Activated T-cell treated with anti-CD3 and anti-CD28 coated beads, Interleukin-2, amount 50 U/mL, for 72 hours (primary cell): ENCODE measurements around the gene ZCCHC8. TPM values are rescaled to one million over a fixed set of nuclear protein-coding genes. Genes with fewer than 3 reads are reported as not detected.
"Not testable (repeated sequence)": the region's sequence is repeated elsewhere in the genome, so short reads cannot be mapped to it uniquely, and the experiment has no call there.

ENCODE experiments used
- ATAC-seq, 2 donors: fragments of 150-1000 bp; cut with Tn5 transposase; replicated peaks in 1 of 2; 2 replicates each; pipeline ENCODE4 v1.10.0; 2021; ENCODE audit warnings: moderate library complexity in 2 of 2, mild to moderate bottlenecking in 1 of 2
- DNase-seq, 2 donors: peaks; one replicate each; pipeline ENCODE4 v3.0.0; 2021 to 2022; ENCODE audit warnings: mixed read lengths in 1 of 2
- H3K27ac Mint-ChIP-seq: one replicate; pipeline ENCODE4 v1.8.0; 2022; ENCODE audit warnings: mild to moderate bottlenecking, moderate library complexity, mixed read lengths
- H3K27me3 Mint-ChIP-seq: one replicate; pipeline ENCODE4 v1.8.0; 2022; ENCODE audit warnings: low read depth, mixed read lengths
- H3K36me3 Mint-ChIP-seq, 2 donors: one replicate each; pipeline ENCODE4 v1.8.0; 2022; ENCODE audit warnings: mixed read lengths in 2 of 2, mild to moderate bottlenecking in 1 of 2; ENCODE audit not compliant: insufficient read depth in 2 of 2
- H3K4me1 Mint-ChIP-seq: one replicate; pipeline ENCODE4 v1.8.0; 2022; ENCODE audit warnings: low read depth, mixed read lengths
- H3K4me3 Mint-ChIP-seq, 2 donors: one replicate each; pipeline ENCODE4 v1.8.0; 2022; ENCODE audit warnings: mild to moderate bottlenecking in 2 of 2, mixed read lengths in 2 of 2, moderate library complexity in 2 of 2
- H3K9me3 Mint-ChIP-seq, 2 donors: one replicate each; pipeline ENCODE4 v1.8.0; 2022; ENCODE audit warnings: mixed read lengths in 2 of 2
- total RNA-seq, 2 donors: library from RNA; stranded (reverse); gene quantifications; one replicate each; pipeline ENCODE4 v1.2.3, GENCODE V29; 2022

ZCCHC8 gene
- total RNA-seq, 2 donors from 2014 or later = 50.7 to 53.9 TPM

GRCh38 chr12:122523280-122523679 lies 22.5 kb upstream of the ZCCHC8 start:
- no peak for ATAC-seq
- Mint-ChIP-seq H3K27me3 (no peaks in the 10 kb centered on the region), H3K4me1 (peaks cover 53% of the 10 kb centered on the region), H3K4me3 (peak overlapping the region in 1 of 2 donors; percentile 99), H3K27ac (peak overlapping the region; percentile 99), H3K36me3 (peaks cover 21 to 45% of the 10 kb centered on the region in 2 donors), H3K9me3 (no peaks in the 10 kb centered on the region)
- DNase-seq = no peak

GRCh38 chr12:122520676-122521075 lies 19.9 kb upstream of the ZCCHC8 start:
- H3K4me1 Mint-ChIP-seq = peaks cover 69% of the 10 kb centered on the region
- DNase-seq = no peak
- H3K9me3 Mint-ChIP-seq = no peaks in the 10 kb centered on the region
- no peak for ATAC-seq
- H3K27me3 Mint-ChIP-seq = no peaks in the 10 kb centered on the region
- peak overlapping the region in 1 of 2 donors; percentile 48 for H3K4me3 Mint-ChIP-seq
- H3K36me3 Mint-ChIP-seq = peaks cover 24 to 63% of the 10 kb centered on the region in 2 donors
- H3K27ac Mint-ChIP-seq = peak overlapping the region; percentile 71

GRCh38 chr12:122519418-122519817 lies 18.7 kb upstream of the ZCCHC8 start:
- Mint-ChIP-seq H3K9me3 (no peaks in the 10 kb centered on the region), H3K27ac (peak overlapping the region; percentile 62), H3K27me3 (no peaks in the 10 kb centered on the region), H3K4me3 (peak overlapping the region in 1 of 2 donors; percentile 6), H3K4me1 (peaks cover 67% of the 10 kb centered on the region), H3K36me3 (peaks cover 22 to 66% of the 10 kb centered on the region in 2 donors)
- no peak for DNase-seq
- no peak for ATAC-seq

- Mint-ChIP-seq H3K27me3 (no peaks in the 10 kb centered on the region), H3K27ac (peak overlapping the region; percentile 92), H3K36me3 (peaks cover 19 to 67% of the 10 kb centered on the region in 2 donors), H3K9me3 (no peaks in the 10 kb centered on the region), H3K4me3 (peak overlapping the region in 1 of 2 donors; percentile 14), H3K4me1 (peaks cover 62% of the 10 kb centered on the region)
- ATAC-seq (no peak), DNase-seq (no peak)
These were observed 18.2 kb upstream of the ZCCHC8 start for GRCh38 chr12:122518908-122519307.

- peak overlapping the region; percentile 68 for H3K27ac Mint-ChIP-seq
- ATAC-seq (peak; percentile 34 to 50), DNase-seq (no peak)
- peak overlapping the region in 1 of 2 donors; percentile 6 for H3K4me3 Mint-ChIP-seq
- peaks cover 19 to 69% of the 10 kb centered on the region in 2 donors for H3K36me3 Mint-ChIP-seq
- no peaks in the 10 kb centered on the region for H3K9me3 Mint-ChIP-seq
- H3K27me3 Mint-ChIP-seq = no peaks in the 10 kb centered on the region
- H3K4me1 Mint-ChIP-seq = peaks cover 52% of the 10 kb centered on the region
These were observed 17.1 kb upstream of the ZCCHC8 start for GRCh38 chr12:122517877-122518276.

GRCh38 chr12:122516544-122517361 lies 16.0 kb upstream of the ZCCHC8 start:
- no peak overlapping the region for H3K4me3 Mint-ChIP-seq
- H3K9me3 Mint-ChIP-seq = no peaks in the 10 kb centered on the region
- DNase-seq (no peak), ATAC-seq (no peak)
- H3K27me3 Mint-ChIP-seq = no peaks in the 10 kb centered on the region
- peak overlapping the region; percentile 72 for H3K27ac Mint-ChIP-seq
- H3K36me3 Mint-ChIP-seq = peaks cover 17 to 76% of the 10 kb centered on the region in 2 donors
- peaks cover 43% of the 10 kb centered on the region for H3K4me1 Mint-ChIP-seq

GRCh38 chr12:122515275-122515674 lies 14.5 kb upstream of the ZCCHC8 start:
- ATAC-seq (no peak), DNase-seq (no peak)
- Mint-ChIP-seq H3K27me3 (no peaks in the 10 kb centered on the region), H3K36me3 (peaks cover 13 to 76% of the 10 kb centered on the region in 2 donors), H3K27ac (peak overlapping the region; percentile 57), H3K4me1 (peaks cover 32% of the 10 kb centered on the region), H3K9me3 (no peaks in the 10 kb centered on the region), H3K4me3 (no peak overlapping the region)

GRCh38 chr12:122513660-122514059 lies 12.9 kb upstream of the ZCCHC8 start:
- H3K4me3 Mint-ChIP-seq = no peak overlapping the region
- H3K9me3 Mint-ChIP-seq = no peaks in the 10 kb centered on the region
- DNase-seq (no peak), ATAC-seq (peak in 1 of 2 donors; percentile 26)
- peaks cover 18% of the 10 kb centered on the region for H3K4me1 Mint-ChIP-seq
- peaks cover 7 to 74% of the 10 kb centered on the region in 2 donors for H3K36me3 Mint-ChIP-seq
- no peaks in the 10 kb centered on the region for H3K27me3 Mint-ChIP-seq
- peak overlapping the region; percentile 24 for H3K27ac Mint-ChIP-seq

- Mint-ChIP-seq H3K4me1 (peaks cover 13% of the 10 kb centered on the region), H3K36me3 (peaks cover 5 to 75% of the 10 kb centered on the region in 2 donors)
- H3K4me3 Mint-ChIP-seq, H3K27me3 Mint-ChIP-seq, DNase-seq, ATAC-seq, H3K27ac Mint-ChIP-seq, H3K9me3 Mint-ChIP-seq: not testable (repeated sequence)
These were observed 12.3 kb upstream of the ZCCHC8 start for GRCh38 chr12:122513028-122513427.

GRCh38 chr12:122508163-122508562 lies 7.4 kb upstream of the ZCCHC8 start:
- Mint-ChIP-seq H3K27ac (peak overlapping the region; percentile 8), H3K9me3 (no peaks in the 10 kb centered on the region), H3K27me3 (no peaks in the 10 kb centered on the region), H3K4me3 (no peak overlapping the region), H3K36me3 (peaks cover 9 to 56% of the 10 kb centered on the region in 2 donors), H3K4me1 (peaks cover 4% of the 10 kb centered on the region)
- ATAC-seq = no peak
- DNase-seq = no peak

GRCh38 chr12:122506393-122506938 lies 5.7 kb upstream of the ZCCHC8 start:
- peaks cover 9 to 51% of the 10 kb centered on the region in 2 donors for H3K36me3 Mint-ChIP-seq
- H3K9me3 Mint-ChIP-seq = no peaks in the 10 kb centered on the region
- peaks cover 14% of the 10 kb centered on the region for H3K4me1 Mint-ChIP-seq
- peak overlapping the region; percentile 10 for H3K27ac Mint-ChIP-seq
- no peaks in the 10 kb centered on the region for H3K27me3 Mint-ChIP-seq
- ATAC-seq (no peak), DNase-seq (no peak)
- H3K4me3 Mint-ChIP-seq = no peak overlapping the region

- Mint-ChIP-seq H3K27ac (peak overlapping the region; percentile 50), H3K36me3 (peaks cover 11 to 46% of the 10 kb centered on the region in 2 donors), H3K27me3 (no peaks in the 10 kb centered on the region), H3K9me3 (no peaks in the 10 kb centered on the region), H3K4me3 (no peak overlapping the region), H3K4me1 (peaks cover 22% of the 10 kb centered on the region)
- no peak for ATAC-seq
- no peak for DNase-seq
These were observed 4.8 kb upstream of the ZCCHC8 start for GRCh38 chr12:122505419-122506051.
